WTC11 (cell line): ENCODE data around the gene EIF3K. TPM values are rescaled to one million over a fixed set of nuclear protein-coding genes. Genes with fewer than 3 reads are reported as not detected.

Experiments used
- ATAC-seq: fragments of 200-7000 bp; cut with Tn5 transposase; 2 replicates; pipeline ENCODE4 v1.10.0; 2021; ENCODE audit warnings: mild to moderate bottlenecking, moderate library complexity
- CTCF ChIA-PET: fragments of 300-600 bp; sonication (Branson Sonifier 250); formaldehyde crosslinking; loops from one replicate; lab custom pipeline; 2021; ENCODE audit warnings: antibody characterized with exemption; lab: Charles Lee
- POLR2A ChIA-PET: fragments of 350-600 bp; sonication (Branson Sonifier 250); formaldehyde crosslinking; loops from one replicate; lab custom pipeline; 2021; ENCODE audit warnings: antibody characterized with exemption; lab: Charles Lee
- DNase-seq: peaks from one replicate; pipeline ENCODE4 v3.0.0; 2021; ENCODE audit warnings: low spot score
- H3K27ac Mint-ChIP-seq: 2 replicates; pipeline ENCODE4 v1.8.0; 2021; ENCODE audit warnings: mixed read lengths
- H3K27me3 Mint-ChIP-seq: 2 replicates; pipeline ENCODE4 v1.8.0; 2021; ENCODE audit warnings: low read depth, mild to moderate bottlenecking, moderate library complexity, mixed read lengths
- H3K36me3 Mint-ChIP-seq: 2 replicates; pipeline ENCODE4 v1.8.0; 2021; ENCODE audit warnings: mixed read lengths
- H3K4me1 Mint-ChIP-seq: 2 replicates; pipeline ENCODE4 v1.8.0; 2022; ENCODE audit warnings: mixed read lengths
- H3K4me3 Mint-ChIP-seq: 2 replicates; pipeline ENCODE4 v1.8.0; 2021; ENCODE audit warnings: mild to moderate bottlenecking, moderate library complexity, mixed read lengths
- H3K9me3 Mint-ChIP-seq: 2 replicates; pipeline ENCODE4 v1.8.0; 2021; ENCODE audit warnings: mixed read lengths
- FOXP1 ChIP-seq: sonication (generic); formaldehyde crosslinking; IDR thresholded peaks from 2 replicates; pipeline ENCODE4 v1.8.0; 2022; ENCODE audit warnings: missing genetic modification reagents, mild to moderate bottlenecking, moderate library complexity, borderline replicate concordance
- MXD4 ChIP-seq: fragments of 250-450 bp; sonication (Bioruptor Pico); IDR thresholded peaks from 2 replicates; pipeline ENCODE4 v1.8.0; 2021; ENCODE audit warnings: mild to moderate bottlenecking, moderate library complexity, borderline replicate concordance
- NFYB ChIP-seq: sonication (generic); formaldehyde crosslinking; conservative IDR thresholded peaks from 2 replicates; pipeline ENCODE4 v1.8.0; 2022; ENCODE audit warnings: low read depth, missing genetic modification reagents
- PRRX2 ChIP-seq: fragments of 250-450 bp; sonication (Bioruptor Pico); IDR thresholded peaks from 2 replicates; pipeline ENCODE4 v1.8.0; 2021; ENCODE audit warnings: mild to moderate bottlenecking
- ZBTB21 ChIP-seq: sonication (generic); formaldehyde crosslinking; IDR thresholded peaks from 2 replicates; pipeline ENCODE4 v1.8.1; 2023; ENCODE audit warnings: mild to moderate bottlenecking, missing genetic modification reagents, borderline replicate concordance
- ZNF121 ChIP-seq: sonication (generic); formaldehyde crosslinking; IDR thresholded peaks from 2 replicates; pipeline ENCODE4 v1.8.0; 2023; ENCODE audit warnings: missing genetic modification reagents
- ZNF138 ChIP-seq: sonication (generic); formaldehyde crosslinking; conservative IDR thresholded peaks from 2 replicates; pipeline ENCODE4 v1.8.1; 2022; ENCODE audit warnings: mild to moderate bottlenecking, moderate library complexity, missing genetic modification reagents
- ZNF317 ChIP-seq: sonication (generic); formaldehyde crosslinking; IDR thresholded peaks from 2 replicates; pipeline ENCODE4 v1.8.1; 2023; ENCODE audit warnings: low read depth, mild to moderate bottlenecking, moderate library complexity, missing genetic modification reagents, borderline replicate concordance
- ZNF671 ChIP-seq: fragments of 250-450 bp; sonication (Bioruptor Pico); IDR thresholded peaks from 2 replicates; pipeline ENCODE4 v1.8.0; 2021; ENCODE audit warnings: mild to moderate bottlenecking
- total RNA-seq: library from RNA; stranded (reverse); gene quantifications from 3 replicates; pipeline ENCODE4 v1.2.3, GENCODE V29; 2021
- TF ChIP-seq, protein P1 (sequence below): fragments of 250-450 bp; sonication (Bioruptor Pico); IDR thresholded peaks from 2 replicates; pipeline ENCODE4 v2.1.2; 2022; ENCODE audit warnings: mild to moderate bottlenecking, moderate library complexity
- TF ChIP-seq, protein P2 (sequence below): fragments of 250-450 bp; sonication (Bioruptor Pico); IDR thresholded peaks from 2 replicates; pipeline ENCODE4 v1.8.0; 2021; ENCODE audit warnings: mild to moderate bottlenecking
- TF ChIP-seq, protein P3 (sequence below): sonication (generic); formaldehyde crosslinking; IDR thresholded peaks from 2 replicates; pipeline ENCODE4 v1.8.1; 2022; ENCODE audit warnings: low read depth, missing genetic modification reagents, borderline replicate concordance
- TF ChIP-seq, protein P4 (sequence below): sonication (generic); formaldehyde crosslinking; IDR thresholded peaks from 2 replicates; pipeline ENCODE4 v1.8.1; 2022; ENCODE audit warnings: low read depth, mild to moderate bottlenecking, moderate library complexity, missing genetic modification reagents, borderline replicate concordance
- TF ChIP-seq, protein P5 (sequence below): sonication (generic); formaldehyde crosslinking; conservative IDR thresholded peaks from 2 replicates; pipeline ENCODE4 v1.8.1; 2022; ENCODE audit warnings: mild to moderate bottlenecking, missing genetic modification reagents
- TF ChIP-seq, protein P6 (sequence below): fragments of 200-600 bp; IDR thresholded peaks from 2 replicates; pipeline ENCODE4 v1.8.0; 2022; ENCODE audit warnings: antibody characterized with exemption

Gene EIF3K
- total RNA-seq, 1 experiment from 2014 or later, result 416 TPM

DNA sequence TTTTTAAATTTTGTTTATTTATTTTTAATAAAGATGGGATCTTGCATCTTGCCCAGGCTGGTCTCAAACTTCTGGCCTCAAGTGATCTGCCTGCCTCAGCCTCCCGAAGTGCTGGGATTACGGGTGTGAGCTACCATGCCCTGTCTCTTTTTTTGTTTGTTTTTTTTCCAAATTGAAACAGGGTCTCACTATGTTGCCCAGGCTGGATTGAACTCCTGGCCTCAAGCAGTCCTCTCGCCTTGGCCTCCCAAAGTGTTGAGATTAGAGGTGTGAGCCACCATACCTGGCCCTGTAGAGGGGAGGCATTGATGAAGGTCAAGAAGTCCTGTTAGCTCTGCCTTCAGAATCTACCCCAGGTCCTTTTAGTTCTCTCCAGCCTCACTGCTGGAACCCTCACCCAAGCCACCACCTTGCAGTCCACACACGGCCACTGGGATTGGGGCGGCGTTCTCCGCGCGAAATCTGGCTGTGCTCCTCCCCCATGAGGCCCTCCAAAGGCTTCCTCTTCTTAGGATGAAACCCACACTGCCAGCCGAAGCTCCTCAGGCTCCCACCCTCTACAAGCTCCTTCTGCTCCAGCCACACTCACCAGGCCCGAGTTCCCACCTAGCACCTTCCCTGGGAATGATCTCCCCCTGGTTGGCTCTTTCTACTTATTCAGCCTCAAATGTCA is 63.3 kb downstream of the EIF3K start:
- DNase-seq (no peak), ATAC-seq (no peak)
- Mint-ChIP-seq H3K27ac (peak overlapping the region; percentile 99), H3K27me3 (no peaks in the 10 kb centered on the region), H3K9me3 (peaks cover 9% of the 10 kb centered on the region), H3K4me3 (no peak overlapping the region), H3K36me3 (peaks cover 23% of the 10 kb centered on the region), H3K4me1 (peaks cover 80% of the 10 kb centered on the region)
- CTCF ChIA-PET, result interaction anchor here (0.6 to 2.4 kb wide), 8 partner anchors 11 to 86 kb away, joined by 3 to 9 read pairs (median 6); partner anchors contain the start of gene ACTN4
- POLR2A ChIA-PET, result interaction anchor here (0.8 to 2.2 kb wide), 3 partner anchors 13 to 34 kb away, joined by 3 to 23 read pairs (median 20); partner anchors contain the start of gene ACTN4
- TF ChIP-seq MXD4 (no peak), ZNF121 (CRISPR knock-in tag) (peak; percentile 97)

DNA sequence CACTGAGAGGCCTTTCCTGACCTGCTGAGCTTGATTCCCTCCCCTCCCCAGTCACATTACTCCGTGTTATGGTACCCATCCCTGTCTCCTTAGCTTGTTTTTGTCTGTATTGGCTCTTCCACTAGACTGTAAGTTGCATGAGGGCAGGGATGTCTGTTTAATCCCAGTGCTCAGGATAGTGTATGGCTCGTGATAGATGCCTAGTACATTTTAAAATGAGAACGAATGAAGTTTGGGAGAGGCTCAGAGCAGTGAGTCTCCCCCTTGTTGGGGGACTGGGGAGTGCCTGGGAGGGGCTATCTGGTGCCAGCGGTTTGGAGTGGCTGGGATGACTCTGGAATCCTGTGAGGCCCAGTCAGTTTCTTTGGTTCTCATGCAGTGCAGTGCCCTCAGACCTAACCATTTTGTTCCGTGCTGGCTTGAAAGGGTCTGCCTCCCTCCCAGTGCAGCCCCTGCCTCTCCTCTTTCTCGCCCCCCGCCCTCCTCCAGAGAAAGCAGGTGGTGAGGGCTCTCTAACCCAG is 63.9 kb downstream of the EIF3K start:
- H3K4me3 Mint-ChIP-seq, result no peak overlapping the region

More for the DNA sequence above, 63.9 kb downstream of the EIF3K start:
- peaks cover 9% of the 10 kb centered on the region for H3K9me3 Mint-ChIP-seq
- peaks cover 29% of the 10 kb centered on the region for H3K36me3 Mint-ChIP-seq
- CTCF ChIA-PET, result interaction anchor here (0.6 to 2.4 kb wide), 8 partner anchors 8 to 280 kb away, joined by 3 to 9 read pairs (median 4); partner anchors contain the start of genes ACTN4 and FAM98C
- TF ChIP-seq, protein P1, sequence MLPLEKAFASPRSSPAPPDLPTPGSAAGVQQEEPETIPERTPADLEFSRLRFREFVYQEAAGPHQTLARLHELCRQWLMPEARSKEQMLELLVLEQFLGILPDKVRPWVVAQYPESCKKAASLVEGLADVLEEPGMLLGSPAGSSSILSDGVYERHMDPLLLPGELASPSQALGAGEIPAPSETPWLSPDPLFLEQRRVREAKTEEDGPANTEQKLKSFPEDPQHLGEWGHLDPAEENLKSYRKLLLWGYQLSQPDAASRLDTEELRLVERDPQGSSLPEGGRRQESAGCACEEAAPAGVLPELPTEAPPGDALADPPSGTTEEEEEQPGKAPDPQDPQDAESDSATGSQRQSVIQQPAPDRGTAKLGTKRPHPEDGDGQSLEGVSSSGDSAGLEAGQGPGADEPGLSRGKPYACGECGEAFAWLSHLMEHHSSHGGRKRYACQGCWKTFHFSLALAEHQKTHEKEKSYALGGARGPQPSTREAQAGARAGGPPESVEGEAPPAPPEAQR (CRISPR knock-in tag), result no peak
- TF ChIP-seq, protein P2, sequence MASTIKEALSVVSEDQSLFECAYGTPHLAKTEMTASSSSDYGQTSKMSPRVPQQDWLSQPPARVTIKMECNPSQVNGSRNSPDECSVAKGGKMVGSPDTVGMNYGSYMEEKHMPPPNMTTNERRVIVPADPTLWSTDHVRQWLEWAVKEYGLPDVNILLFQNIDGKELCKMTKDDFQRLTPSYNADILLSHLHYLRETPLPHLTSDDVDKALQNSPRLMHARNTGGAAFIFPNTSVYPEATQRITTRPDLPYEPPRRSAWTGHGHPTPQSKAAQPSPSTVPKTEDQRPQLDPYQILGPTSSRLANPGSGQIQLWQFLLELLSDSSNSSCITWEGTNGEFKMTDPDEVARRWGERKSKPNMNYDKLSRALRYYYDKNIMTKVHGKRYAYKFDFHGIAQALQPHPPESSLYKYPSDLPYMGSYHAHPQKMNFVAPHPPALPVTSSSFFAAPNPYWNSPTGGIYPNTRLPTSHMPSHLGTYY (CRISPR knock-in tag), result no peak
- no peak for TF ChIP-seq FOXP1
- no peak for TF ChIP-seq ZNF138 (CRISPR knock-in tag)
- TF ChIP-seq PRRX2 (CRISPR knock-in tag), result no peak
- TF ChIP-seq ZNF317 (CRISPR knock-in tag), result no peak
- TF ChIP-seq, protein P3, sequence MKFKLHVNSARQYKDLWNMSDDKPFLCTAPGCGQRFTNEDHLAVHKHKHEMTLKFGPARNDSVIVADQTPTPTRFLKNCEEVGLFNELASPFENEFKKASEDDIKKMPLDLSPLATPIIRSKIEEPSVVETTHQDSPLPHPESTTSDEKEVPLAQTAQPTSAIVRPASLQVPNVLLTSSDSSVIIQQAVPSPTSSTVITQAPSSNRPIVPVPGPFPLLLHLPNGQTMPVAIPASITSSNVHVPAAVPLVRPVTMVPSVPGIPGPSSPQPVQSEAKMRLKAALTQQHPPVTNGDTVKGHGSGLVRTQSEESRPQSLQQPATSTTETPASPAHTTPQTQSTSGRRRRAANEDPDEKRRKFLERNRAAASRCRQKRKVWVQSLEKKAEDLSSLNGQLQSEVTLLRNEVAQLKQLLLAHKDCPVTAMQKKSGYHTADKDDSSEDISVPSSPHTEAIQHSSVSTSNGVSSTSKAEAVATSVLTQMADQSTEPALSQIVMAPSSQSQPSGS (CRISPR knock-in tag), result no peak
- TF ChIP-seq, protein P4, sequence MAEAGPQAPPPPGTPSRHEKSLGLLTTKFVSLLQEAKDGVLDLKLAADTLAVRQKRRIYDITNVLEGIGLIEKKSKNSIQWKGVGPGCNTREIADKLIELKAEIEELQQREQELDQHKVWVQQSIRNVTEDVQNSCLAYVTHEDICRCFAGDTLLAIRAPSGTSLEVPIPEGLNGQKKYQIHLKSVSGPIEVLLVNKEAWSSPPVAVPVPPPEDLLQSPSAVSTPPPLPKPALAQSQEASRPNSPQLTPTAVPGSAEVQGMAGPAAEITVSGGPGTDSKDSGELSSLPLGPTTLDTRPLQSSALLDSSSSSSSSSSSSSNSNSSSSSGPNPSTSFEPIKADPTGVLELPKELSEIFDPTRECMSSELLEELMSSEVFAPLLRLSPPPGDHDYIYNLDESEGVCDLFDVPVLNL, result no peak
- TF ChIP-seq ZNF671, result no peak
- TF ChIP-seq, protein P5, sequence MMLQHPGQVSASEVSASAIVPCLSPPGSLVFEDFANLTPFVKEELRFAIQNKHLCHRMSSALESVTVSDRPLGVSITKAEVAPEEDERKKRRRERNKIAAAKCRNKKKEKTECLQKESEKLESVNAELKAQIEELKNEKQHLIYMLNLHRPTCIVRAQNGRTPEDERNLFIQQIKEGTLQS, result no peak
- TF ChIP-seq NFYB, result no peak
- TF ChIP-seq, protein P6, sequence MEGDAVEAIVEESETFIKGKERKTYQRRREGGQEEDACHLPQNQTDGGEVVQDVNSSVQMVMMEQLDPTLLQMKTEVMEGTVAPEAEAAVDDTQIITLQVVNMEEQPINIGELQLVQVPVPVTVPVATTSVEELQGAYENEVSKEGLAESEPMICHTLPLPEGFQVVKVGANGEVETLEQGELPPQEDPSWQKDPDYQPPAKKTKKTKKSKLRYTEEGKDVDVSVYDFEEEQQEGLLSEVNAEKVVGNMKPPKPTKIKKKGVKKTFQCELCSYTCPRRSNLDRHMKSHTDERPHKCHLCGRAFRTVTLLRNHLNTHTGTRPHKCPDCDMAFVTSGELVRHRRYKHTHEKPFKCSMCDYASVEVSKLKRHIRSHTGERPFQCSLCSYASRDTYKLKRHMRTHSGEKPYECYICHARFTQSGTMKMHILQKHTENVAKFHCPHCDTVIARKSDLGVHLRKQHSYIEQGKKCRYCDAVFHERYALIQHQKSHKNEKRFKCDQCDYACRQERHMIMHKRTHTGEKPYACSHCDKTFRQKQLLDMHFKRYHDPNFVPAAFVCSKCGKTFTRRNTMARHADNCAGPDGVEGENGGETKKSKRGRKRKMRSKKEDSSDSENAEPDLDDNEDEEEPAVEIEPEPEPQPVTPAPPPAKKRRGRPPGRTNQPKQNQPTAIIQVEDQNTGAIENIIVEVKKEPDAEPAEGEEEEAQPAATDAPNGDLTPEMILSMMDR, result no peak
- TF ChIP-seq ZBTB21 (CRISPR knock-in tag), result no peak
- H3K4me1 Mint-ChIP-seq, result peaks cover 83% of the 10 kb centered on the region
- peak; percentile 13 for ATAC-seq
- DNase-seq, result no peak
- H3K27ac Mint-ChIP-seq, result peak overlapping the region; percentile 99
- H3K27me3 Mint-ChIP-seq, result no peaks in the 10 kb centered on the region
- POLR2A ChIA-PET, result interaction anchor here (0.6 to 2.2 kb wide), 7 partner anchors 10 to 64 kb away, joined by 3 to 23 read pairs (median 4); partner anchors contain the start of genes ACTN4 and EIF3K
